ENCODE results near the gene SHE.
"Not testable (repeated sequence)": the region's sequence is repeated elsewhere in the genome, so short reads cannot be mapped to it uniquely, and the experiment has no call there.

SHE gene

GRCh38 chr1:154502066-154502743 lies at the start of gene SHE, which contains the start of gene TDRD10:
TSS of gene SHE (minus strand) at chr1:154502412. CDS start at chr1:154502026, 386 bp downstream.
TSS of gene TDRD10 (plus strand) at chr1:154502219. CDS start at chr1:154506904, 4,685 bp downstream.
- no peak for DNase-seq (ENCODE audit: insufficient read length, low spot score)
- FAIRE-seq: no peak
- no peak for TF ChIP-seq POLR2A (IDR thresholded peaks at IDR 0.05; ENCODE audit: low read depth, low read length)

- FAIRE-seq (no peak), DNase-seq (ENCODE audit: insufficient read length, low spot score) (no peak)
- no peak for TF ChIP-seq POLR2A (IDR thresholded peaks at IDR 0.05; ENCODE audit: low read depth, low read length)
Observed at GRCh38 chr1:154551474-154551873, 49.3 kb upstream of the SHE start.

- FAIRE-seq (no peak), DNase-seq (ENCODE audit: insufficient read length, low spot score) (no peak)
- no peak for TF ChIP-seq POLR2A (IDR thresholded peaks at IDR 0.05; ENCODE audit: low read depth, low read length)
Observed at GRCh38 chr1:154550657-154551056, 48.4 kb upstream of the SHE start.

- FAIRE-seq (no peak), DNase-seq (ENCODE audit: insufficient read length, low spot score) (no peak)
- no peak for TF ChIP-seq POLR2A (IDR thresholded peaks at IDR 0.05; ENCODE audit: low read depth, low read length)
Observed at GRCh38 chr1:154550070-154550469, 47.9 kb upstream of the SHE start.

- no peak for FAIRE-seq
- TF ChIP-seq POLR2A (IDR thresholded peaks at IDR 0.05; ENCODE audit: low read depth, low read length): no peak
- DNase-seq (ENCODE audit: insufficient read length, low spot score): no peak
Observed at GRCh38 chr1:154549202-154549770, 47.1 kb upstream of the SHE start.

GRCh38 chr1:154548028-154548427 lies 45.8 kb upstream of the SHE start:
- no peak for FAIRE-seq
- DNase-seq (ENCODE audit: insufficient read length, low spot score): no peak
- no peak for TF ChIP-seq POLR2A (IDR thresholded peaks at IDR 0.05; ENCODE audit: low read depth, low read length)

GRCh38 chr1:154547105-154547732 lies 45.0 kb upstream of the SHE start:
- no peak for TF ChIP-seq POLR2A (IDR thresholded peaks at IDR 0.05; ENCODE audit: low read depth, low read length)
- DNase-seq (ENCODE audit: insufficient read length, low spot score) (no peak), FAIRE-seq (no peak)

- peak; percentile 86 for DNase-seq (ENCODE audit: insufficient read length, low spot score)
- no peak for FAIRE-seq
- TF ChIP-seq POLR2A (IDR thresholded peaks at IDR 0.05; ENCODE audit: low read depth, low read length): no peak
Observed at GRCh38 chr1:154546264-154547063, 44.3 kb upstream of the SHE start.

- DNase-seq (ENCODE audit: insufficient read length, low spot score) (no peak), FAIRE-seq (no peak)
- TF ChIP-seq POLR2A (IDR thresholded peaks at IDR 0.05; ENCODE audit: low read depth, low read length): no peak
Observed at GRCh38 chr1:154541231-154541630, 39.0 kb upstream of the SHE start.

- no peak for TF ChIP-seq POLR2A (IDR thresholded peaks at IDR 0.05; ENCODE audit: low read depth, low read length)
- no peak for FAIRE-seq
- no peak for DNase-seq (ENCODE audit: insufficient read length, low spot score)
Observed at GRCh38 chr1:154539486-154540483, 37.6 kb upstream of the SHE start.

GRCh38 chr1:154536570-154536969 lies 34.4 kb upstream of the SHE start:
- DNase-seq (ENCODE audit: insufficient read length, low spot score) (no peak), FAIRE-seq (no peak)
- TF ChIP-seq POLR2A (IDR thresholded peaks at IDR 0.05; ENCODE audit: low read depth, low read length): no peak

GRCh38 chr1:154533952-154534844 lies 32.0 kb upstream of the SHE start:
- TF ChIP-seq POLR2A (IDR thresholded peaks at IDR 0.05; ENCODE audit: low read depth, low read length): no peak
- FAIRE-seq: no peak
- DNase-seq (ENCODE audit: insufficient read length, low spot score): no peak

GRCh38 chr1:154531950-154532349 lies 29.7 kb upstream of the SHE start:
- DNase-seq (ENCODE audit: insufficient read length, low spot score); FAIRE-seq: not testable (repeated sequence)
